Measurements from ENCODE around the gene ERICH6.

Gene ERICH6

DNA sequence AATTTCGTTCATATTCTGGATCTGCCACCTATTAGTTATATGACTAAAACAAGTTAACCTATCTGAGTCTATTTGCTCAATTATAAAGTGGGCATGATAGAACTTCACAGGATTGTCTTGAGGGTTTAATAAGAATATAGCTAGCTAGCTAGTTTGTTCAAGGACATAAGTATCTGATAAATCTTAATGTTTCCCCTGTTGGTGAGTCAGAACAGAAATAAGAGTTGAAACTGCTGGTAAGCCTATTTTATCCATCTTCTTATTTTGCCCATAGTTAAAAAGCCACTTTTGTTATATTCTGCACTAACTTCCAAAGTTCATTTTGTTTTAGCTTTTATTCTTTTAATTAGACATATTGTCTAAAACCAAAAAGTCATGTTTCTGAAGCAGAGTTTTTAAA lies 91.2 kb downstream of the ERICH6 start:
- no peak for DNase-seq

DNA sequence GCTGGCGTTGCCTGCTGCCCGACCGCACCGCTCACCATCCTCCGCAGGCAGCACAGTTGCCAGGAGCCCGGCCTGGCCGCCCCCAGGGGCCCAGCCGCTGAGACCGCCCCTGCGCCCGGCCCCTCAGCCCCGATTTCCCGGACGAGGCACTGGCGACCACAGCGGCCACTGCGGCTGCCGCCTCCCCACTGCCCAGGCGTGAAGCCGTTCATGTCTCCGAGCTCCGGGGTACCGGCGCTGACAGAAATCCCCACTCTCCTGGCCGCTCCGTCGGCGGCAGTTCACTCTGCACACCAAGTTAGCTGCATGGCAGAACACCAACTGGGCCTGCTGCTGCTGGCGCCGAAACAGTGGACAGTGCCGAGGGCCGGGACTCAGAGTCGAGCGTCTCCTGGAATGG lies 92.1 kb downstream of the ERICH6 start:
- DNase-seq, result no peak

DNA sequence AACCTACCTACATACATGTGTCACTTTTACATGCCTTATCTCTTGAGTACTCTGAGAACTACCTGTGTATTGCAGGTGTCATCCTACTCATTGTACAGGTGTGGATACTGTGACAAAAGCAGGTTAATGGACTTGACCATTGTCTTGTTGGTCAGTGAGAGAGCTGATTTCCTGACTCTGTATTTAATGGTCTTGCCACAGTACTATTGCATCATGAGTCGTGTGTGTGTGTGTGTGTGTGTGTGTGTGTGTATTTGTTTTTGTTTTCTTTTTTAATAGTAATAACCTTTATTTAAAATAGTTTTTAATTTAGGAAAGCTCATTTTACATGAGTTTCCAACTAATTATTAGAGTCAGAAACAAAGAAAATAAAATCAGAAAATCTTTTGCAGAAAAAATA lies 92.9 kb downstream of the ERICH6 start:
- DNase-seq, result no peak

DNA sequence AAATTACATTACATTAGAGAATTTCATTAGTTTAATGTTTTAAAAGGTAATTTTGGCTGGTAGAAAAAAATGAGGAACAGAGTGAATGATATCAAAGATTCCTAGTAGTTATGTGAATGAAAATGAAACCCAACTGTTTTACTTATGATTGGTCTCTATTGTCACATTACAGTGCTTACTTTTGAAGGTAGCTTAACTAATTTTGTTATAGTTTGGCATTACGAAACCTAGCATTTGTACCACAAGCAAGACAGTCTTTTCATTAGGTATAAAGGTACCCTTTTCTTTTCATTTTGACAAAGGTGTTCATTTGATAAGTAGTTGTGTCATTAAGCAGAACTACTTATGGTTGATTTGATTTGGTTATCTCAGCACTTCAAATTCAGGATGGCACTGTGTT lies 93.7 kb downstream of the ERICH6 start:
- DNase-seq, result no peak

All from stimulated activated CD8-positive, alpha-beta memory T cell treated with anti-CD3 and anti-CD28 coated beads, Interleukin-4, amount 100 ng/mL, for 48 hours (primary cell).